ENCODE measurements around the gene SH3RF1.

Gene SH3RF1

DNA sequence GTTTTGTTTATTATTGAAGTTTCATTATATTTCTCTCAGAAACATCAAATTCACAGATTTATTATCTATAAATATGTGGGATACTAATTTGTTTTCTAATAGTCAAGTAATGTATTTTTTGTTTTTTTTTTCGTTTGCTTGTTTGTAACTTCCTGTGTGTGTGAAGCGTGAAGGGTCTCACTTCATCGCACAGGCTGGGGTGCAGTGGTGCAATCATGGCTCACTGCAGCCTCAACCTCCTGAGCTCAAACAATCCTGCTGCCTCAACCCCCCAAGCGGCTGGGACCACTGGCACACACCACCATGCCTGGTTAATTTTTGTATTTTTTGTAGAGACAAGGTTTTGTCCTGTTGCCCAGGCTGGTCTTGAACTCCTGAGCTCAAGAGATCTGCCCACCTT is 55.1 kb downstream of the SH3RF1 start:
- H3K36me3 ChIP-seq (ENCODE audit: control insufficient read depth, low read length): no peaks in the 10 kb centered on the region; the same call in 1 of the 2 replicates

DNA sequence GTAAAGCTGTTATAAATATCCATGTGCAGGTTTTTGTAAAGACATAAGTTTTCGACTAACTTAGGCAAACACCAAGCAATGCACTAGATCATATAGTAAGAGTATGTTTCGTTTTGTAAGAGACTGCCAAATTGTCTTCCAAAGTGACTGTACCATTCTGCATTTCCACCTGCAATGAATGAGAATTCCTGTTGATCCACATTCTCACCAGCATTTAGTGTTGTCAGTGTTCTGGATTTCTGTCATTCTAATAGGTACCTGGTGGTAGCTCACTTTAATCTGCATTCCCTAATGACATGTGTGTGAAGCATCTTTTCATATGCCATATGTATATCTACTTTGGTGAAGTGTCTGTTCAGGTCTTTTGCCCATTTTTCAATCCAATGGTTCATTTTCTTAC is 57.8 kb downstream of the SH3RF1 start:
- H3F3A ChIP-seq (ENCODE audit: control insufficient read depth, insufficient read depth): peaks cover 16% of the 10 kb centered on the region
- no peaks in the 10 kb centered on the region; the same call in 1 of the 2 replicates for H3K36me3 ChIP-seq (ENCODE audit: control insufficient read depth, low read length)
- TF ChIP-seq, protein P1, sequence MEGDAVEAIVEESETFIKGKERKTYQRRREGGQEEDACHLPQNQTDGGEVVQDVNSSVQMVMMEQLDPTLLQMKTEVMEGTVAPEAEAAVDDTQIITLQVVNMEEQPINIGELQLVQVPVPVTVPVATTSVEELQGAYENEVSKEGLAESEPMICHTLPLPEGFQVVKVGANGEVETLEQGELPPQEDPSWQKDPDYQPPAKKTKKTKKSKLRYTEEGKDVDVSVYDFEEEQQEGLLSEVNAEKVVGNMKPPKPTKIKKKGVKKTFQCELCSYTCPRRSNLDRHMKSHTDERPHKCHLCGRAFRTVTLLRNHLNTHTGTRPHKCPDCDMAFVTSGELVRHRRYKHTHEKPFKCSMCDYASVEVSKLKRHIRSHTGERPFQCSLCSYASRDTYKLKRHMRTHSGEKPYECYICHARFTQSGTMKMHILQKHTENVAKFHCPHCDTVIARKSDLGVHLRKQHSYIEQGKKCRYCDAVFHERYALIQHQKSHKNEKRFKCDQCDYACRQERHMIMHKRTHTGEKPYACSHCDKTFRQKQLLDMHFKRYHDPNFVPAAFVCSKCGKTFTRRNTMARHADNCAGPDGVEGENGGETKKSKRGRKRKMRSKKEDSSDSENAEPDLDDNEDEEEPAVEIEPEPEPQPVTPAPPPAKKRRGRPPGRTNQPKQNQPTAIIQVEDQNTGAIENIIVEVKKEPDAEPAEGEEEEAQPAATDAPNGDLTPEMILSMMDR (IDR thresholded peaks at IDR 0.05; ENCODE audit: low read depth, low read length, poor library complexity, severe bottlenecking): no peak
- TF ChIP-seq EZH2phosphoT487 (IDR thresholded peaks at IDR 0.05; ENCODE audit: borderline replicate concordance, low read length): no peak
- H3K9me3 ChIP-seq (ENCODE audit: control insufficient read depth, insufficient read depth, low read length): no peaks in the 10 kb centered on the region; the same call in 1 of the 2 replicates
- H3K27me3 ChIP-seq (ENCODE audit: control insufficient read depth, low read length): no peaks in the 10 kb centered on the region
- no peaks in the 10 kb centered on the region for H3K79me2 ChIP-seq (ENCODE audit: control insufficient read depth, low read length)
- H3K9me2 ChIP-seq (replicated peaks; ENCODE audit: control insufficient read depth, low read length): no peaks in the 10 kb centered on the region
- peaks cover 68% of the 10 kb centered on the region for H3K4me1 ChIP-seq (ENCODE audit: control insufficient read depth, low read length)
- H3K27ac ChIP-seq (ENCODE audit: low read depth, low read length): no peak overlapping the region
- no peaks in the 10 kb centered on the region for H4K20me1 ChIP-seq (ENCODE audit: control insufficient read depth, insufficient read depth, low read depth, low read length)
- H3K4me2 ChIP-seq (ENCODE audit: low read length): no peak overlapping the region
- H3K4me3 ChIP-seq (ENCODE audit: low read length): no peak overlapping the region

More for the DNA sequence above, 55.1 kb downstream of the SH3RF1 start:
- Histone ChIP-seq H3K4me1 (ENCODE audit: control insufficient read depth, low read length) (peaks cover 64% of the 10 kb centered on the region), H3K9me2 (replicated peaks; ENCODE audit: control insufficient read depth, low read length) (no peaks in the 10 kb centered on the region), H3K27ac (ENCODE audit: low read depth, low read length) (peak overlapping the region; percentile 59), H3K9me3 (ENCODE audit: control insufficient read depth, insufficient read depth, low read length) (no peaks in the 10 kb centered on the region; the same call in 1 of the 2 replicates), H3K4me2 (ENCODE audit: low read length) (peak overlapping the region; percentile 58), H3K79me2 (ENCODE audit: control insufficient read depth, low read length) (no peaks in the 10 kb centered on the region), H3K4me3 (ENCODE audit: low read length) (peak overlapping the region; percentile 30), H4K20me1 (ENCODE audit: control insufficient read depth, insufficient read depth, low read depth, low read length) (no peaks in the 10 kb centered on the region), H3F3A (ENCODE audit: control insufficient read depth, insufficient read depth) (peaks cover 13% of the 10 kb centered on the region), H3K27me3 (ENCODE audit: control insufficient read depth, low read length) (no peaks in the 10 kb centered on the region)
- TF ChIP-seq, protein P1 (IDR thresholded peaks at IDR 0.05; ENCODE audit: low read depth, low read length, poor library complexity, severe bottlenecking): no peak
- TF ChIP-seq EZH2phosphoT487 (IDR thresholded peaks at IDR 0.05; ENCODE audit: borderline replicate concordance, low read length): no peak

DNA sequence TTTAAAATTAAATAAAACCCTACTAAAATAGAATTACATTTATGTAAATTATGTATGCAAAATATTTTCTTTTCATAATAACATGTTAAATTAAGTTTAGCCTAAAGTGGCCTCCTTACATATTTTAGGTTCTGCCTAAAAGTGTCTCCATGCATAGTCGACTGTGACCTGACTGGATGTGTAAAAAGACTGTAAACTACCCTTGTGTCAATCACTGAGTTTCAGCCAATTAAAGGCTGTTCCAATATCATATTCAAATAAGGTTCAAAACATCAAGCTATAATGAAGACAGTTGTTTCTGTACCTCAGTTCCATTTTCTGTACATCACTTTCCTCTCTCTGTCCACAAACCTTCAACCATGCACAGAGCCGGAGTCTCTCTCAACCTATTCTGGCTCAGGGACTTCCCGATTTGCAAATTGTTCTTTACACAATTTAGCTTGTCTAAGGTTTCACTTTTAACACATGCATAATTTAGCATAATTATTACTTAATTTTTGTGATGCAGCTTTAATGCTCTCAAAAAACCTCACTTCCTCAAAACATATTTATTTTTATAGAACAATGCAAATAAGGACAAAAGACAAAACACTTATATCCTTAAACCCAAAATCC is 60.1 kb downstream of the SH3RF1 start:
- Histone ChIP-seq H3K36me3 (ENCODE audit: control insufficient read depth, low read length) (no peaks in the 10 kb centered on the region; the same call in 1 of the 2 replicates), H3K27ac (ENCODE audit: low read depth, low read length) (peak overlapping the region; percentile 60)
- TF ChIP-seq EZH2phosphoT487 (IDR thresholded peaks at IDR 0.05; ENCODE audit: borderline replicate concordance, low read length): no peak
- TF ChIP-seq, protein P1 (IDR thresholded peaks at IDR 0.05; ENCODE audit: low read depth, low read length, poor library complexity, severe bottlenecking): no peak

More for the DNA sequence above, 60.1 kb downstream of the SH3RF1 start:
- peaks cover 16% of the 10 kb centered on the region for H3F3A ChIP-seq (ENCODE audit: control insufficient read depth, insufficient read depth)
- peak overlapping the region; percentile 45 for H3K4me3 ChIP-seq (ENCODE audit: low read length)
- H3K9me2 ChIP-seq (replicated peaks; ENCODE audit: control insufficient read depth, low read length): no peaks in the 10 kb centered on the region
- peak overlapping the region; percentile 52 for H3K4me2 ChIP-seq (ENCODE audit: low read length)
- H3K79me2 ChIP-seq (ENCODE audit: control insufficient read depth, low read length): no peaks in the 10 kb centered on the region
- H3K27me3 ChIP-seq (ENCODE audit: control insufficient read depth, low read length): no peaks in the 10 kb centered on the region
- no peaks in the 10 kb centered on the region for H4K20me1 ChIP-seq (ENCODE audit: control insufficient read depth, insufficient read depth, low read depth, low read length)
- H3K4me1 ChIP-seq (ENCODE audit: control insufficient read depth, low read length): peaks cover 56% of the 10 kb centered on the region
- no peaks in the 10 kb centered on the region; the same call in 1 of the 2 replicates for H3K9me3 ChIP-seq (ENCODE audit: control insufficient read depth, insufficient read depth, low read length)

Measured in DOHH2 (cell line).